Testis (tissue), 5 donors: Measurements from ENCODE around the gene HGFAC. TPM values are rescaled to one million over a fixed set of nuclear protein-coding genes. Genes with fewer than 3 reads are reported as not detected.

Source experiments
- DNase-seq: peaks from one replicate; pipeline ENCODE4 v3.0.0-alpha.2; 2019
- H3K27ac ChIP-seq, 2 donors: fragments of 200-600 bp; sonication (generic); one replicate each; pipeline ENCODE4 v1.5.1; 2019
- H3K27me3 ChIP-seq: fragments of 200-600 bp; sonication (generic); one replicate; pipeline ENCODE4 v1.5.1; 2019
- H3K36me3 ChIP-seq: fragments of 200-600 bp; sonication (generic); one replicate; pipeline ENCODE4 v1.5.1; 2017; ENCODE audit warnings: low read depth; ENCODE audit errors: missing control alignments
- H3K4me1 ChIP-seq: fragments of 200-600 bp; sonication (generic); one replicate; pipeline ENCODE4 v1.5.1; 2019
- H3K4me3 ChIP-seq, 2 donors: fragments of 200-600 bp; sonication (generic); one replicate each; pipeline ENCODE4 v1.5.1; 2017 to 2019
- H3K9me3 ChIP-seq: fragments of 200-600 bp; sonication (generic); one replicate; pipeline ENCODE4 v1.5.1; 2017
- POLR2A ChIP-seq: fragments of 450-650 bp; IDR thresholded peaks from one replicate; pipeline ENCODE4 v1.6.1; 2017; ENCODE audit warnings: antibody characterized with exemption, mild to moderate bottlenecking, moderate library complexity
- WGBS, 2 donors: methylation state at CpG; one replicate each; pipeline ENCODE4 v1.1.5; 2018; 5-methylcytosine and 5-hydroxymethylcytosine counted together
- intact Hi-C: fragments of 100-400 bp; cut with DNase I; formaldehyde crosslinking; loops from one replicate; pipeline ENCODE4 v1.15.1; 2023; ENCODE audit warnings: low total_unique reads
- long read RNA-seq, 2 donors: transcript quantifications; one replicate each; lab custom pipeline, GENCODE V29; 2026
- polyA plus RNA-seq: library from polyadenylated mRNA; stranded (reverse); fragments of 350-450 nt; fragmentation: Illumina TruSeq; extraction: RNeasy Lipid Tissue Mini Kit (QIAGEN cat#74804); gene quantifications from one replicate; pipeline ENCODE4 v1.2.3, GENCODE V29; 2014; ENCODE audit warnings: low read depth, low replicate concordance; ENCODE audit not compliant: insufficient read depth
- total RNA-seq, 2 donors: library from RNA; depleted of rRNA; stranded (reverse); fragments of >200 nt; gene quantifications; one replicate each; pipeline ENCODE4 v1.2.3, GENCODE V29; 2016
- TF ChIP-seq, protein P1 (sequence below), 3 experiments: fragments of 450-650 bp in 2 of 3; fragments of 200-600 bp in 1 of 3; sonication (generic) in 1 of 3; IDR thresholded peaks; one replicate each; pipeline ENCODE4 v1.5.1; 2016 to 2019; ENCODE audit warnings: antibody characterized with exemption in 3 of 3, mild to moderate bottlenecking in 2 of 3, moderate library complexity in 1 of 3

Gene HGFAC
- total RNA-seq: 10 to 100 TPM; 16.8 to 72.3 TPM
- polyA plus RNA-seq: 15.5 TPM
- long read RNA-seq, donor 1: 0 reads
- long read RNA-seq, donor 2: 0 reads

- intact Hi-C loops: loop anchor here (5.0 kb wide), 1 partner anchor 94 kb away; no protein-coding TSS in a partner anchor
- peaks cover 3% of the 10 kb centered on the region for H3K4me1 ChIP-seq
- TF ChIP-seq, protein P1, sequence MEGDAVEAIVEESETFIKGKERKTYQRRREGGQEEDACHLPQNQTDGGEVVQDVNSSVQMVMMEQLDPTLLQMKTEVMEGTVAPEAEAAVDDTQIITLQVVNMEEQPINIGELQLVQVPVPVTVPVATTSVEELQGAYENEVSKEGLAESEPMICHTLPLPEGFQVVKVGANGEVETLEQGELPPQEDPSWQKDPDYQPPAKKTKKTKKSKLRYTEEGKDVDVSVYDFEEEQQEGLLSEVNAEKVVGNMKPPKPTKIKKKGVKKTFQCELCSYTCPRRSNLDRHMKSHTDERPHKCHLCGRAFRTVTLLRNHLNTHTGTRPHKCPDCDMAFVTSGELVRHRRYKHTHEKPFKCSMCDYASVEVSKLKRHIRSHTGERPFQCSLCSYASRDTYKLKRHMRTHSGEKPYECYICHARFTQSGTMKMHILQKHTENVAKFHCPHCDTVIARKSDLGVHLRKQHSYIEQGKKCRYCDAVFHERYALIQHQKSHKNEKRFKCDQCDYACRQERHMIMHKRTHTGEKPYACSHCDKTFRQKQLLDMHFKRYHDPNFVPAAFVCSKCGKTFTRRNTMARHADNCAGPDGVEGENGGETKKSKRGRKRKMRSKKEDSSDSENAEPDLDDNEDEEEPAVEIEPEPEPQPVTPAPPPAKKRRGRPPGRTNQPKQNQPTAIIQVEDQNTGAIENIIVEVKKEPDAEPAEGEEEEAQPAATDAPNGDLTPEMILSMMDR (IDR thresholded peaks at IDR 0.05): no peak
- TF ChIP-seq POLR2A: no peak
- 88 to 90% methylated on average over 15 to 27 of the region's 27 CpGs for WGBS, 2 donors
- no peaks in the 10 kb centered on the region for H3K36me3 ChIP-seq
- no peak for DNase-seq
- H3K27me3 ChIP-seq: no peaks in the 10 kb centered on the region
- H3K27ac ChIP-seq: no peak within 1 kb of the TSS
- H3K4me3 ChIP-seq: no peak within 1 kb of the TSS
- no peaks in the 10 kb centered on the region for H3K9me3 ChIP-seq
Observed at GRCh38 chr4:3441501-3442459, at the start of gene HGFAC. TSS of gene HGFAC (plus strand) at chr4:3441968. CDS start at chr4:3442002, 34 bp downstream.

DNA sequence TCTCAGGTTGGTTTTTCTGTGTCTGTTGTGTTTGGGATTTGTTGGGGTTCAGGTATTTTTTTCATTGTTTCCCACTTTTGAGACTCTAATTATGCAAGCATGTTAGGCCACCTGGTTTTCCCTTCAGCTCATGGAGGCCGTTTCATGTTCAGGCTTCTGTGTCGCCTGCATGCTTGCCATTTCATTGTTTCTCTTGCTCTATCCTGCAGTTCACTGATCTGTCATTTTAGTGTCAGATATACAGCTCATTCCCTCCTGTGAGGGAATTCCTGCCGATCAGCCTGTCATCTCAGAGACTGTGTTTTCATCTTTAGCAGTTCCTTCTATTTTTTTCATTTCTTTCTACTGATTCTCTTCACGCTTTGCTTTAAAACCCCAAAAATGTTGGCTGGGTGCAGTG, 49.4 kb upstream of the HGFAC start:
- intact Hi-C loops: no loop called here
- Histone ChIP-seq H3K4me3 (no peak overlapping the region), H3K27me3 (no peaks in the 10 kb centered on the region), H3K9me3 (no peaks in the 10 kb centered on the region), H3K4me1 (peaks cover 4% of the 10 kb centered on the region), H3K27ac (no peak overlapping the region), H3K36me3 (no peaks in the 10 kb centered on the region)
- no peak for DNase-seq
- WGBS, 2 donors: 88 to 90% methylated on average over 4 of the region's 4 CpGs
- TF ChIP-seq, protein P1 (IDR thresholded peaks at IDR 0.05): no peak
- no peak for TF ChIP-seq POLR2A

GRCh38 chr4:3393171-3393570, 48.6 kb upstream of the HGFAC start:
- no peak for DNase-seq
- Histone ChIP-seq H3K27ac (no peak overlapping the region), H3K4me3 (no peak overlapping the region), H3K9me3 (no peaks in the 10 kb centered on the region), H3K36me3 (no peaks in the 10 kb centered on the region), H3K27me3 (no peaks in the 10 kb centered on the region), H3K4me1 (peaks cover 4% of the 10 kb centered on the region)
- WGBS, 2 donors: 75 to 86% methylated on average over 8 of the region's 8 CpGs
- intact Hi-C loops: no loop called here
- TF ChIP-seq POLR2A: no peak
- TF ChIP-seq, protein P1 (IDR thresholded peaks at IDR 0.05): no peak

GRCh38 chr4:3396600-3396999, 45.2 kb upstream of the HGFAC start:
- intact Hi-C loops: no loop called here
- 50 to 98% methylated on average over 2 of the region's 2 CpGs for WGBS, 2 donors
- no peak for DNase-seq
- no peaks in the 10 kb centered on the region for H3K36me3 ChIP-seq
- no peak overlapping the region for H3K27ac ChIP-seq
- H3K9me3 ChIP-seq: no peaks in the 10 kb centered on the region
- H3K27me3 ChIP-seq: no peaks in the 10 kb centered on the region
- no peak overlapping the region for H3K4me3 ChIP-seq
- no peaks in the 10 kb centered on the region for H3K4me1 ChIP-seq
- TF ChIP-seq, protein P1 (IDR thresholded peaks at IDR 0.05): no peak
- no peak for TF ChIP-seq POLR2A
